ENCODE data around the gene KIF24.

DNA sequence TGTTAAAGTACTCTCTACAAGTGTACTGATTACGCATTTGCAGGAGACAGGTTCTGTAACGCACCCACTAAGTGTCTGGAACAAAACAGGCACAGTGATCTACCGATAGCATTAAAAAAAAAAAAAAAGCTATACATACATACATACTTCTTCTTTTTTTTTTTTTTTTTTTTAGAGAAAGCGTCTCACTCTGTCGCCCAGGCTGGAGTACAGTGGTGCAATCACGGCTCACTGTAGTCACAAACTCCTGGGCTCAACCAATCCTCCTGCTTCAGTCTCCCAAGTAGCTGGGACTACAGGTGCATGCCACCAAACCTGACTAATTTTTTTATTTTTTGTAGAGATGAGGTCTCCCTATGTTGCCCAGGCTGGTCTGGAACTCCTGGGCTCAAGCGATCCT lies 7.6 kb downstream of the KIF24 start:
- TF ChIP-seq, protein P1, sequence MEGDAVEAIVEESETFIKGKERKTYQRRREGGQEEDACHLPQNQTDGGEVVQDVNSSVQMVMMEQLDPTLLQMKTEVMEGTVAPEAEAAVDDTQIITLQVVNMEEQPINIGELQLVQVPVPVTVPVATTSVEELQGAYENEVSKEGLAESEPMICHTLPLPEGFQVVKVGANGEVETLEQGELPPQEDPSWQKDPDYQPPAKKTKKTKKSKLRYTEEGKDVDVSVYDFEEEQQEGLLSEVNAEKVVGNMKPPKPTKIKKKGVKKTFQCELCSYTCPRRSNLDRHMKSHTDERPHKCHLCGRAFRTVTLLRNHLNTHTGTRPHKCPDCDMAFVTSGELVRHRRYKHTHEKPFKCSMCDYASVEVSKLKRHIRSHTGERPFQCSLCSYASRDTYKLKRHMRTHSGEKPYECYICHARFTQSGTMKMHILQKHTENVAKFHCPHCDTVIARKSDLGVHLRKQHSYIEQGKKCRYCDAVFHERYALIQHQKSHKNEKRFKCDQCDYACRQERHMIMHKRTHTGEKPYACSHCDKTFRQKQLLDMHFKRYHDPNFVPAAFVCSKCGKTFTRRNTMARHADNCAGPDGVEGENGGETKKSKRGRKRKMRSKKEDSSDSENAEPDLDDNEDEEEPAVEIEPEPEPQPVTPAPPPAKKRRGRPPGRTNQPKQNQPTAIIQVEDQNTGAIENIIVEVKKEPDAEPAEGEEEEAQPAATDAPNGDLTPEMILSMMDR (IDR thresholded peaks at IDR 0.05; ENCODE audit: low read length), result no peak
- no peak for TF ChIP-seq EZH2 (IDR thresholded peaks at IDR 0.05; ENCODE audit: borderline replicate concordance, low read length)

Measured in OCI-LY1 (cell line).